ENCODE measurements around the gene TTC4. TPM values are rescaled to one million over a fixed set of nuclear protein-coding genes. Genes with fewer than 3 reads are reported as not detected.

Gene TTC4
- total RNA-seq, 1 experiment from 2014 or later = 25.2 TPM

DNA sequence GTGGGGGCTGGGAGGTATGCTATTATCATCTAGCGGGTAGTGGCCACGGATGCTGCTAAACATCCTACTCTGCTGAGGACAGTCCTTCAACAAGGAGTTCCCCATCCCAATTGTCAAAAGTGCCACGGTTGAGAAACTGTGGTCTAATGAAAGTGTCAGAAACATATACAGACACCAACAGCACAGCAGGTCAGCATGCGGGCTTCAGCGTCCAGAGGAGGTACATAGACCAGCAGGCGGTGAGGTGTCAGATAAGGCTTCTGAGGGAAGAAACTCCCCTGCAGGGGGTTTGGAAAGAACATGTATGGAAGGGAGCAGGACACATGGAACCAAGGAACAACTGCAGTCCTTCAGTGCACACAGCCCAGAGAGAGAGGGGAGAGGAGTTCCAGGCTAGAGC lies 4.8 kb upstream of the TTC4 start:
- TF ChIP-seq TCF7L2 (IDR thresholded peaks at IDR 0.05; ENCODE audit: low read depth, low read length) = no peak
- no peak for TF ChIP-seq POLR2AphosphoS5 (IDR thresholded peaks at IDR 0.05; ENCODE audit: low read depth, low read length)
- TF ChIP-seq, protein P1, sequence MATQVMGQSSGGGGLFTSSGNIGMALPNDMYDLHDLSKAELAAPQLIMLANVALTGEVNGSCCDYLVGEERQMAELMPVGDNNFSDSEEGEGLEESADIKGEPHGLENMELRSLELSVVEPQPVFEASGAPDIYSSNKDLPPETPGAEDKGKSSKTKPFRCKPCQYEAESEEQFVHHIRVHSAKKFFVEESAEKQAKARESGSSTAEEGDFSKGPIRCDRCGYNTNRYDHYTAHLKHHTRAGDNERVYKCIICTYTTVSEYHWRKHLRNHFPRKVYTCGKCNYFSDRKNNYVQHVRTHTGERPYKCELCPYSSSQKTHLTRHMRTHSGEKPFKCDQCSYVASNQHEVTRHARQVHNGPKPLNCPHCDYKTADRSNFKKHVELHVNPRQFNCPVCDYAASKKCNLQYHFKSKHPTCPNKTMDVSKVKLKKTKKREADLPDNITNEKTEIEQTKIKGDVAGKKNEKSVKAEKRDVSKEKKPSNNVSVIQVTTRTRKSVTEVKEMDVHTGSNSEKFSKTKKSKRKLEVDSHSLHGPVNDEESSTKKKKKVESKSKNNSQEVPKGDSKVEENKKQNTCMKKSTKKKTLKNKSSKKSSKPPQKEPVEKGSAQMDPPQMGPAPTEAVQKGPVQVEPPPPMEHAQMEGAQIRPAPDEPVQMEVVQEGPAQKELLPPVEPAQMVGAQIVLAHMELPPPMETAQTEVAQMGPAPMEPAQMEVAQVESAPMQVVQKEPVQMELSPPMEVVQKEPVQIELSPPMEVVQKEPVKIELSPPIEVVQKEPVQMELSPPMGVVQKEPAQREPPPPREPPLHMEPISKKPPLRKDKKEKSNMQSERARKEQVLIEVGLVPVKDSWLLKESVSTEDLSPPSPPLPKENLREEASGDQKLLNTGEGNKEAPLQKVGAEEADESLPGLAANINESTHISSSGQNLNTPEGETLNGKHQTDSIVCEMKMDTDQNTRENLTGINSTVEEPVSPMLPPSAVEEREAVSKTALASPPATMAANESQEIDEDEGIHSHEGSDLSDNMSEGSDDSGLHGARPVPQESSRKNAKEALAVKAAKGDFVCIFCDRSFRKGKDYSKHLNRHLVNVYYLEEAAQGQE (IDR thresholded peaks at IDR 0.05; ENCODE audit: insufficient read depth in 1 of 2, low read depth in 2 of 2, low read length in 1 of 2) = no peak
- no peak for TF ChIP-seq SIN3A (IDR thresholded peaks at IDR 0.05; ENCODE audit: borderline replicate concordance, insufficient read depth, low read depth, low read length)
- TF ChIP-seq, protein P2, sequence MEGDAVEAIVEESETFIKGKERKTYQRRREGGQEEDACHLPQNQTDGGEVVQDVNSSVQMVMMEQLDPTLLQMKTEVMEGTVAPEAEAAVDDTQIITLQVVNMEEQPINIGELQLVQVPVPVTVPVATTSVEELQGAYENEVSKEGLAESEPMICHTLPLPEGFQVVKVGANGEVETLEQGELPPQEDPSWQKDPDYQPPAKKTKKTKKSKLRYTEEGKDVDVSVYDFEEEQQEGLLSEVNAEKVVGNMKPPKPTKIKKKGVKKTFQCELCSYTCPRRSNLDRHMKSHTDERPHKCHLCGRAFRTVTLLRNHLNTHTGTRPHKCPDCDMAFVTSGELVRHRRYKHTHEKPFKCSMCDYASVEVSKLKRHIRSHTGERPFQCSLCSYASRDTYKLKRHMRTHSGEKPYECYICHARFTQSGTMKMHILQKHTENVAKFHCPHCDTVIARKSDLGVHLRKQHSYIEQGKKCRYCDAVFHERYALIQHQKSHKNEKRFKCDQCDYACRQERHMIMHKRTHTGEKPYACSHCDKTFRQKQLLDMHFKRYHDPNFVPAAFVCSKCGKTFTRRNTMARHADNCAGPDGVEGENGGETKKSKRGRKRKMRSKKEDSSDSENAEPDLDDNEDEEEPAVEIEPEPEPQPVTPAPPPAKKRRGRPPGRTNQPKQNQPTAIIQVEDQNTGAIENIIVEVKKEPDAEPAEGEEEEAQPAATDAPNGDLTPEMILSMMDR (IDR thresholded peaks at IDR 0.05) = no peak
- ChIA-PET CTCF (no interaction called here), POLR2A (no interaction called here)
- Histone ChIP-seq H3K27me3 (ENCODE audit: control insufficient read depth, insufficient read depth, low read length) (peaks cover 5% of the 10 kb centered on the region), H3K9me3 (ENCODE audit: control insufficient read depth, insufficient read depth, low read depth, low read length) (no peaks in the 10 kb centered on the region), H3K36me3 (ENCODE audit: control insufficient read depth, insufficient read depth, low read length) (no peaks in the 10 kb centered on the region), H3K4me3 (ENCODE audit: low read depth in 2 of 2, low read length in 2 of 2) (no peak overlapping the region), H3K27ac (ENCODE audit: low read length) (no peak overlapping the region), H3K4me1 (ENCODE audit: control insufficient read depth, insufficient read depth, low read length) (0 out of 2 replicates have a peak, but pooled peaks cover 5% of the 10 kb centered on the region)
- intact Hi-C loops (cut with micrococcal nuclease; ENCODE audit: unreplicated experiment) = no loop called here
- no TSS peak for BruUV-seq (replicated peaks)
- no peak for ATAC-seq
- in situ Hi-C loops (cut with HindIII; ENCODE audit: low pct_unique_long_range_greater_than_20kb, low sequenced_read_pairs) = no loop called here
- no peak for DNase-seq (ENCODE audit: low read depth, low spot score)

DNA sequence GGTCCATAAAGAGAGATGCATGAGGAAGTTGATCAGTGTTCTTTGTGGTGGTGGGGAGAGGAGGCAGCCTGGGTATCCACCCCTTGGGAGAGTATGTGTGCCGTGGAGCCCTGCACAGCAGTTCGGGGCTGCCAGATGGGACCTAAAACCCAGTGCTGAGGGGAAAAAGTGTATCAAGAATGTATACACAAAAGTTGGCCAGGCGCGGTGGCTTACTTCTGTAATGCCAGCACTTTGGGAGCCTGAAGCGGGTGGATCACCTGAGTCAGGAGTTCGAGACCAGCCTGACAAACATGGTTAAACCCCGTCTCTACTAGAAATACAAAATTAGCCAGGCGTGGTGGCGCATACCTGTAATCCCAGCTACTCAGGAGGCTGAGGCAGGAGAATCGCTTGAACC lies 4.1 kb upstream of the TTC4 start:
- ATAC-seq = no peak
- Histone ChIP-seq H3K27ac (ENCODE audit: low read length) (no peak overlapping the region), H3K9me3 (ENCODE audit: control insufficient read depth, insufficient read depth, low read depth, low read length) (no peaks in the 10 kb centered on the region), H3K4me3 (ENCODE audit: low read depth in 2 of 2, low read length in 2 of 2) (no peak overlapping the region), H3K36me3 (ENCODE audit: control insufficient read depth, insufficient read depth, low read length) (no peaks in the 10 kb centered on the region), H3K4me1 (ENCODE audit: control insufficient read depth, insufficient read depth, low read length) (peaks cover 7% of the 10 kb centered on the region; the same call in 1 of the 2 replicates), H3K27me3 (ENCODE audit: control insufficient read depth, insufficient read depth, low read length) (peaks cover 5% of the 10 kb centered on the region)
- ChIA-PET POLR2A (interaction anchor here (0.7 kb wide), 1 partner anchor 15 kb away, joined by 16 read pairs; no protein-coding TSS in a partner anchor), CTCF (no interaction called here)
- intact Hi-C loops (cut with micrococcal nuclease; ENCODE audit: unreplicated experiment) (no loop called here), in situ Hi-C loops (cut with HindIII; ENCODE audit: low pct_unique_long_range_greater_than_20kb, low sequenced_read_pairs) (no loop called here)
- TF ChIP-seq POLR2AphosphoS5 (IDR thresholded peaks at IDR 0.05; ENCODE audit: low read depth, low read length) = no peak
- TF ChIP-seq, protein P1 (IDR thresholded peaks at IDR 0.05; ENCODE audit: insufficient read depth in 1 of 2, low read depth in 2 of 2, low read length in 1 of 2) = no peak
- TF ChIP-seq, protein P2 (IDR thresholded peaks at IDR 0.05) = no peak
- BruUV-seq (replicated peaks) = no TSS peak
- no peak for DNase-seq (ENCODE audit: low read depth, low spot score)

Data from Panc1 (cell line).